Tibial nerve (tissue), 4 donors: Measurements from ENCODE around the gene HERC4.

Experiments
- CTCF ChIP-seq, 5 experiments: fragments of 200-600 bp in 3 of 5; fragments of 450-650 bp in 2 of 5; sonication (generic) in 3 of 5; IDR thresholded peaks; one replicate each; pipeline ENCODE4 v1.5.1; 2016 to 2019; ENCODE audit warnings: antibody characterized with exemption in 5 of 5, mild to moderate bottlenecking in 3 of 5, moderate library complexity in 2 of 5
- EP300 ChIP-seq, 2 donors: sonication (generic); formaldehyde crosslinking; IDR thresholded peaks; one replicate each; pipeline ENCODE4 v1.6.1; 2017; ENCODE audit warnings: antibody characterized with exemption in 2 of 2, mild to moderate bottlenecking in 1 of 2
- POLR2A ChIP-seq, 2 donors: fragments of 450-650 bp; IDR thresholded peaks; one replicate each; pipeline ENCODE4 v1.6.1; 2017; ENCODE audit warnings: antibody characterized with exemption in 2 of 2, mild to moderate bottlenecking in 2 of 2, moderate library complexity in 2 of 2

- TF ChIP-seq CTCF (IDR thresholded peaks at IDR 0.05) (no peak), POLR2A (IDR thresholded peaks at IDR 0.05) (no peak), EP300 (IDR thresholded peaks at IDR 0.05) (no peak)
Measured at GRCh38 chr10:68121852-68122251, 46.8 kb upstream of the HERC4 start.
